Thymus (tissue), 11 donors: Measurements from ENCODE around the gene MYZAP. TPM values are rescaled to one million over a fixed set of nuclear protein-coding genes. Genes with fewer than 3 reads are reported as not detected.
"Not testable (repeated sequence)": the region's sequence is repeated elsewhere in the genome, so short reads cannot be mapped to it uniquely, and the experiment has no call there.

ENCODE experiments used
- DNase-seq, 9 donors: peaks; one replicate each; pipeline ENCODE4 v3.0.0-alpha.2; 2013; ENCODE audit warnings: low spot score in 9 of 9, low read depth in 6 of 9, missing footprints in 1 of 9
- H3K27ac ChIP-seq, 2 donors: one replicate each; pipeline ENCODE4 v1.5.1; 2013; ENCODE audit warnings: control low read depth in 1 of 2, low read depth in 1 of 2, low read length in 1 of 2, mild to moderate bottlenecking in 1 of 2, moderate library complexity in 1 of 2
- H3K27me3 ChIP-seq, 2 donors: one replicate each; pipeline ENCODE4 v1.5.1; 2013; ENCODE audit warnings: low read length in 1 of 2; ENCODE audit not compliant: control insufficient read depth in 2 of 2, insufficient read depth in 1 of 2
- H3K36me3 ChIP-seq, 2 donors: one replicate each; pipeline ENCODE4 v1.5.1; 2013; ENCODE audit warnings: low read length in 1 of 2, mild to moderate bottlenecking in 1 of 2, moderate library complexity in 1 of 2; ENCODE audit not compliant: control insufficient read depth in 2 of 2, insufficient read depth in 2 of 2
- H3K4me1 ChIP-seq, 2 donors: one replicate each; pipeline ENCODE4 v1.5.1; 2013; ENCODE audit warnings: low read length in 2 of 2; ENCODE audit not compliant: control insufficient read depth in 2 of 2, insufficient read depth in 2 of 2
- H3K4me3 ChIP-seq, 2 donors: one replicate each; pipeline ENCODE4 v1.5.1; 2013; ENCODE audit warnings: low read length in 2 of 2, control low read depth in 1 of 2, mild to moderate bottlenecking in 1 of 2
- H3K9me3 ChIP-seq, 2 donors: one replicate each; pipeline ENCODE4 v1.5.1; 2013; ENCODE audit warnings: low read length in 1 of 2, mild to moderate bottlenecking in 1 of 2; ENCODE audit not compliant: control insufficient read depth in 2 of 2, insufficient read depth in 1 of 2
- WGBS: extraction: QIAGEN DNeasy Blood & Tissue Kit; methylation state at CpG from one replicate; pipeline ENCODE4 v1.1.7; 2013; 5-methylcytosine and 5-hydroxymethylcytosine counted together
- polyA plus RNA-seq: library from polyadenylated mRNA; stranded (reverse); fragments of 200-250 nt; gene quantifications from one replicate; pipeline ENCODE4 v1.2.3, GENCODE V29; 2013
- total RNA-seq: library from RNA; stranded (reverse); fragments of 120-200 nt; gene quantifications from one replicate; pipeline ENCODE4 v1.2.4, GENCODE V29; 2013
- donor health status: healthy.

Gene MYZAP
- total and polyA plus RNA-seq, 2 donors: 2.5 to 3.4 TPM

GRCh38 chr15:57606048-57606447, 14.3 kb downstream of the MYZAP start:
- DNase-seq: no peak
- no peaks in the 10 kb centered on the region for H3K4me1 ChIP-seq
- H3K27me3 ChIP-seq: peaks cover 0 to 4% of the 10 kb centered on the region in 2 donors
- H3K4me3 ChIP-seq: no peak overlapping the region
- H3K9me3 ChIP-seq: no peaks in the 10 kb centered on the region
- no peaks in the 10 kb centered on the region for H3K36me3 ChIP-seq
- no peak overlapping the region for H3K27ac ChIP-seq
- WGBS: 96% methylated on average over 2 of the region's 2 CpGs

- no peaks in the 10 kb centered on the region for H3K36me3 ChIP-seq
- no peaks in the 10 kb centered on the region for H3K9me3 ChIP-seq
- DNase-seq: no peak
- no peak overlapping the region for H3K27ac ChIP-seq
- no peak overlapping the region for H3K4me3 ChIP-seq
- no peaks in the 10 kb centered on the region for H3K4me1 ChIP-seq
- 98% methylated on average over 1 of the region's 1 CpG for WGBS
- H3K27me3 ChIP-seq: peaks cover 0 to 4% of the 10 kb centered on the region in 2 donors
Observed at GRCh38 chr15:57606816-57607215, 15.1 kb downstream of the MYZAP start.

GRCh38 chr15:57607570-57608000, 15.9 kb downstream of the MYZAP start:
- Histone ChIP-seq H3K9me3 (no peaks in the 10 kb centered on the region), H3K4me3 (no peak overlapping the region), H3K27me3 (peaks cover 0 to 4% of the 10 kb centered on the region in 2 donors), H3K36me3 (no peaks in the 10 kb centered on the region), H3K4me1 (no peaks in the 10 kb centered on the region), H3K27ac (no peak overlapping the region)
- 91% methylated on average over 3 of the region's 3 CpGs for WGBS
- no peak for DNase-seq

GRCh38 chr15:57609805-57610529, 18.3 kb downstream of the MYZAP start:
- H3K4me1 ChIP-seq: no peaks in the 10 kb centered on the region
- H3K27me3 ChIP-seq: no peaks in the 10 kb centered on the region
- DNase-seq: no peak
- 91% methylated on average over 10 of the region's 10 CpGs for WGBS
- no peak overlapping the region for H3K4me3 ChIP-seq
- no peaks in the 10 kb centered on the region for H3K9me3 ChIP-seq
- no peak overlapping the region for H3K27ac ChIP-seq
- no peaks in the 10 kb centered on the region for H3K36me3 ChIP-seq

GRCh38 chr15:57611123-57611522, 19.4 kb downstream of the MYZAP start:
- no peak for DNase-seq
- no peaks in the 10 kb centered on the region for H3K27me3 ChIP-seq
- no peaks in the 10 kb centered on the region for H3K4me1 ChIP-seq
- no peak overlapping the region for H3K4me3 ChIP-seq
- no peaks in the 10 kb centered on the region for H3K9me3 ChIP-seq
- WGBS: 94% methylated on average over 7 of the region's 7 CpGs
- no peaks in the 10 kb centered on the region for H3K36me3 ChIP-seq
- no peak overlapping the region for H3K27ac ChIP-seq

- WGBS: 78% methylated on average over 3 of the region's 3 CpGs
- Histone ChIP-seq H3K27ac (no peak overlapping the region), H3K4me3 (no peak overlapping the region), H3K27me3 (no peaks in the 10 kb centered on the region), H3K4me1 (no peaks in the 10 kb centered on the region), H3K9me3 (no peaks in the 10 kb centered on the region), H3K36me3 (no peaks in the 10 kb centered on the region)
- no peak for DNase-seq
Observed at GRCh38 chr15:57611938-57612337, 20.2 kb downstream of the MYZAP start.

- WGBS: 65% methylated on average over 7 of the region's 7 CpGs
- H3K27me3 ChIP-seq: no peaks in the 10 kb centered on the region
- no peak overlapping the region for H3K4me3 ChIP-seq
- no peaks in the 10 kb centered on the region for H3K4me1 ChIP-seq
- no peak overlapping the region for H3K27ac ChIP-seq
- DNase-seq: no peak
- H3K9me3 ChIP-seq: no peaks in the 10 kb centered on the region
- H3K36me3 ChIP-seq: no peaks in the 10 kb centered on the region
Observed at GRCh38 chr15:57614241-57614640, 22.5 kb downstream of the MYZAP start.

- not testable (repeated sequence) for H3K9me3 ChIP-seq, H3K27ac ChIP-seq, H3K27me3 ChIP-seq, DNase-seq, H3K36me3 ChIP-seq, H3K4me1 ChIP-seq, H3K4me3 ChIP-seq
- WGBS: 96% methylated on average over 8 of the region's 8 CpGs
Observed at GRCh38 chr15:57615951-57616496, 24.3 kb downstream of the MYZAP start.

GRCh38 chr15:57618325-57618724, 26.6 kb downstream of the MYZAP start:
- Histone ChIP-seq H3K36me3 (no peaks in the 10 kb centered on the region), H3K4me3 (no peak overlapping the region), H3K4me1 (no peaks in the 10 kb centered on the region), H3K27me3 (no peaks in the 10 kb centered on the region), H3K9me3 (no peaks in the 10 kb centered on the region), H3K27ac (no peak overlapping the region)
- WGBS: 98% methylated on average over 1 of the region's 1 CpG
- no peak for DNase-seq
